ENCODE data around the gene LAMA2.

DNA sequence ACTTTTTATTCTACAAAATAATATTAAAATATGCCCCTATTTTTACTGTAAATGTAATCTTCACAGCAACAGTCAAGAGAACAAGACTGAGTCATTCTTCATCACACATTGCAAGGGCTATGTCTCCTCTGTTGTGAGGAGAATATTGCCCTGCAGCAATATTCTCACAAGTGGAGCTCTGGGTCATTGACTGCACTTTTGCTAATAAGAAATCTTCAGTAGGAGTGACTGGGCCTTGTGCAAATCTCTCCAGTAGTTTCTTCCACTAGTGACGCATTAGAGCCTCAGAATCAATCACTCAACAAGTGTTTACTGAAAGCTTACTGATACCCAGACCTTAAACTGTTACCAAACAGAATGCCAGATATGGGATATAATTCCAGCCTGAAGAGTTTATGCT lies 49.1 kb downstream of the LAMA2 start:
- TF ChIP-seq, protein P1, sequence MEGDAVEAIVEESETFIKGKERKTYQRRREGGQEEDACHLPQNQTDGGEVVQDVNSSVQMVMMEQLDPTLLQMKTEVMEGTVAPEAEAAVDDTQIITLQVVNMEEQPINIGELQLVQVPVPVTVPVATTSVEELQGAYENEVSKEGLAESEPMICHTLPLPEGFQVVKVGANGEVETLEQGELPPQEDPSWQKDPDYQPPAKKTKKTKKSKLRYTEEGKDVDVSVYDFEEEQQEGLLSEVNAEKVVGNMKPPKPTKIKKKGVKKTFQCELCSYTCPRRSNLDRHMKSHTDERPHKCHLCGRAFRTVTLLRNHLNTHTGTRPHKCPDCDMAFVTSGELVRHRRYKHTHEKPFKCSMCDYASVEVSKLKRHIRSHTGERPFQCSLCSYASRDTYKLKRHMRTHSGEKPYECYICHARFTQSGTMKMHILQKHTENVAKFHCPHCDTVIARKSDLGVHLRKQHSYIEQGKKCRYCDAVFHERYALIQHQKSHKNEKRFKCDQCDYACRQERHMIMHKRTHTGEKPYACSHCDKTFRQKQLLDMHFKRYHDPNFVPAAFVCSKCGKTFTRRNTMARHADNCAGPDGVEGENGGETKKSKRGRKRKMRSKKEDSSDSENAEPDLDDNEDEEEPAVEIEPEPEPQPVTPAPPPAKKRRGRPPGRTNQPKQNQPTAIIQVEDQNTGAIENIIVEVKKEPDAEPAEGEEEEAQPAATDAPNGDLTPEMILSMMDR (IDR thresholded peaks at IDR 0.05): no peak
- TF ChIP-seq POLR2A (IDR thresholded peaks at IDR 0.05): no peak

Measured in testis (tissue), 2 donors.